Fibroblast of mammary gland (primary cell): Measurements from ENCODE around the gene GFPT1.
A peak's percentile ranks its signal among the peaks of the same experiment; 100 is the strongest.

ENCODE experiments used
- DNase-seq: peaks from one replicate; pipeline ENCODE4 v3.0.0-alpha.2; 2010; ENCODE audit warnings: low read depth
- H3K4me3 ChIP-seq: 2 replicates; pipeline ENCODE4 v1.5.1; 2011; ENCODE audit warnings: low read depth, mild to moderate bottlenecking, low read length, moderate library complexity; ENCODE audit not compliant: control insufficient read depth
- CTCF ChIP-seq: conservative IDR thresholded peaks from 2 replicates; pipeline ENCODE4 v1.5.1; 2011; ENCODE audit warnings: low read depth, low read length, inconsistent platforms; ENCODE audit not compliant: control insufficient read depth, insufficient read depth

GFPT1 gene

DNA sequence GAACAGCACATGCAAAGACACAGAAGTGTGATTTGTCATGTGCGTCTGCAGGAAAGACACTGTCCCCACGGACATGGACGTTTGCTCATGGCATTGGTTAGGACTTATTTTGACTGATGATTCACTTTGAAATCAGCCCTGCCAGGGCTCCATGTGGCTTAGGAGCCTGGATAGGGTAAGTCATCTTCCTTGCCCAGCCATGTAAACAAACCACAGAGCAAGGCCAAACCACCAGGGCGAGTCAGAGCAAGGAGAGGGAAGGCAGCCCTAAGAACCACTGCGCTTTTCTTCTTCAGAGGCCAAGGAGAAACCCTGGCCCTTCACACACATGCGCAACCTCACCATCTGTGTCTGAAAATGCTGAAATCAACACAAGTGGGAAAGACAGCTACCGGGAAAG is 88.8 kb downstream of the GFPT1 start:
- peak; percentile 5 for TF ChIP-seq CTCF
- no peak overlapping the region for H3K4me3 ChIP-seq
- peak; percentile 98 for DNase-seq

DNA sequence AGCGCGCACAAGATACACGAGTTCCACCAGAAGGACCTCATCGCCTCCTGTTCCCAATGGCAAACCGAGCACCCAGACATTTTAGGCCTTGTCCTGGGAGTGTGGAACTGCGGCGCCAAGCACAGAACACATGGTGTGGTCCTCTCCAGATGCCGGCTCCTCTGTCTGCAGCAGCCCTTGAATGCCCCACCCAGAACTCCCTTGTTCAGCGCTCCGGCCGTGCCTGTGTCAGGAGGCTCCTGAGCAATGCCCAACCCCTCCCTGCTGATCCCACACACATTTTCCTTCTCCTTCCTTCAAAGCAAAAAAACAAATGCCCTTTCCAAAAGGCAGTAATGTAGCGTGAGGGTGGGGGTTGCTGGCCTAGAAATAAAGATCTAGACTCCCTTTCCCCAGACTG is 89.8 kb downstream of the GFPT1 start:
- no peak for DNase-seq
- no peak for TF ChIP-seq CTCF
- no peak overlapping the region for H3K4me3 ChIP-seq

- no peak for TF ChIP-seq CTCF
- no peak overlapping the region for H3K4me3 ChIP-seq
- DNase-seq: no peak
These were observed 90.6 kb downstream of the GFPT1 start for GRCh38 chr2:69296421-69296820.

DNA sequence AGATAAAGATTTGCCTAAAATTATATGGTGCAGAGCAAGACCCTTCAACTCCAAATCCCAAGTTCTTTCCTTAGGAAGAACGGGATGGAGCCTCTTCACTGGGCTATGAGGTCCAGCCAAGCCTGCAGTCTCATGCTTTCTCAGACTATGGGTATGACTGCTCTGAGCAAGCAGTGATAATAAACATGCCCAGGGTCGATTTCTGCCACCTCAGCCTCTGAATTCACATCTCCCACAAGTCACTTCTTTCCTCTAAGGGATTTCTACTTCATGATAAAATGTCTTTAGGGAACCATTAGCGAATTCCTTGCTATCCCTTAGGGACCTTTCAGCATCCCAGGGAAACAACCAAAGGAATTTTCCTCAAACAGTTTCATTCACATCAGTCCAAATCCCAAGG is 94.8 kb downstream of the GFPT1 start:
- H3K4me3 ChIP-seq: no peak overlapping the region
- TF ChIP-seq CTCF: no peak
- no peak for DNase-seq

GRCh38 chr2:69291721-69292120 is 95.3 kb downstream of the GFPT1 start:
- no peak overlapping the region for H3K4me3 ChIP-seq
- no peak for TF ChIP-seq CTCF
- no peak for DNase-seq

DNA sequence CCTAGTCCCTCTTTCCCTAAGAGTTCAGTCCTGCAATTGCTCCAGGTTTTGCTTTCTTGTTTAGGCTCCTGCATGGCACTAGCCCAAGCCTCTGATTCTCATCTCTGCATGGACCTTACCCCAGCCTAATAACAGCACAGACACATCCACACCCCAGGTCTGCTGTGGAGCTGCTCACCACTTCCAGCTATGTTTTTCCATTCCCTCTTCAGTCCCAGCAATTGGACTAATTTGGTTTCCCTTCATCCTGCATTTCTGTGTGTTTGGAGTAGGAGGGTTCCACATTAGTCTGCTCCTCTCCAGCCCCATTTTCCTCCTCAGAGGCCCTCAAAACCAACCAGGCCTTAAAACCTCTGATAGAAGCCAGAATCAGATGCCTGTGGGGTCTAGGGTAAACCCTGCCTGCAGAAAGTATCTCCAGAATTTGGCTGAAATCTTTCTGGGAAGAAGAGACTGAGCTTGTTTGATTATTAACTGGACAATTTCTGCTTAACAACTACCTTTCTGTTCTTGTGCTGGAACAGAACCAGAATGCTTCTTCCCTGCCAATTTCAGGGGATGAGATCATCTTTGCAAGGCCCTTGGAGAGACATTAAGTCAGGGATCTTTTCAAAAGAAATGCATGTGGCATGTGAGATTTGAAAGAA is 95.9 kb downstream of the GFPT1 start:
- TF ChIP-seq CTCF: no peak
- no peak overlapping the region for H3K4me3 ChIP-seq
- peak; percentile 81 for DNase-seq

- no peak for TF ChIP-seq CTCF
- DNase-seq: no peak
- H3K4me3 ChIP-seq: no peak overlapping the region
These were observed 98.6 kb downstream of the GFPT1 start for GRCh38 chr2:69288429-69288828.
